Hepatic stellate cell (primary cell): ENCODE data around the gene VWA8.

Experiments used
- DNase-seq: peaks from one replicate; pipeline ENCODE4 v3.0.0; 2011; ENCODE audit warnings: low spot score

VWA8 gene

DNA sequence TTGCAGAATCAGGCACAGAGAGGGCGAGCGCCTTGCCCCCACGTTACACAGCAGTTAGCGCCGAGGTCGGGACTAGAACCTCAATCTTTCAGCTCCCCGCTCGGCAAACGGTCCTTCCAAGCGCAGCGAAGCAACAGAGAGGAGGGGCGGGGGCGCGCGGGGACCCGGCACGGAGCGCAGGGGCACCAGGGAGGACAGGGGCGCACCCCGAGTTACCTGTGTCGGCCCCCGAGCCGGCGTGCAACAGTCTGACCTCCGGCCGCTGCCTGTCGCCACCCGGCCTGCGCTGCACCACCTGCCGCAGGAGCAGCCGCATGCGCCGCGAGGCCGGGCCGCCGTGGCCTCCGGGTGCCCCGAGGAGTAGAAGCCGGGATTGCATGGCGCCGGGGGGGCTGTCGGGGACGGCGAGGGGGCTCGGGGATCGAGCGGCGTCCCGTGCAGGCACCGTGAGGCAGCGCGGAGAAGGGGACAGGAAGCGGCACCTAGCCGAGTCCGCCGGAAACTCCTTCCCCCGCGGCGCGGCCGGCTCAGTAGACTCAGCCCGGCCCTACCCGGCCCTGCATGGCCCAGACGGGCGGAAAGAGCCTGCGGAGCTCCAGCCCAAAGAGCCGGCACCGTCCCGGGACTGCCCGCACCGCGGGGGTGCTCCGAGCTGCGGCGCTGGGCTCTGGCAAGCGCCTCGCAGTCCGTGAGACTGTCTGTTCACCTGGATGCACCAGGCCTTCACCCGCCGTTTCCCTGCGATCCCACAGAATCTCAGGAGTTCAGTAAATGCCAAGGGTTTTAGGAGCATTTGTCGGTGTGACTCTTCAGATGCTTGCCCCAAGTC is at the start of gene VWA8:
VWA8 (minus strand) TSS at position 473 of the 829 bp plus-strand sequence; CDS start at position 379, 94 bp downstream.
- peak; percentile 77 for DNase-seq

DNA sequence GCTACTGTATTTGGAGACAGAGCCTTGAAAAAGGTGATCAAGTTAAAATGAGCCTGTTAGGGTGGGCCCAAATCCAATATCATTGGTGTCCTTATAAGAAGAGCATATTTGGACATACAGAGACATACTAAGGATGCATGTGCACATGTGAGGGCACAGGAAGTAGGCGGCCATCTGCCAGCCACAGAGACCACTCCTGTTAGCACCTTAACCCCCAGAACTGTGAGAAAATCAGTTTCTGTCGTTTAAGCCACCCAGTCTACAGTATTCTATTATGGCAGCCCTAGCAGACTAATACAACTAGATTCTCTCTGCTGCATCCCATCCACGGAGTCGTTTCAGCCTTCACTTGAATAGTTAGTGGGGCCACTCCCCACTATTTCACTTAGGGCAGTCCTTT is 48.1 kb upstream of the VWA8 start:
- DNase-seq: no peak

GRCh38 chr13:42007844-42008243 is 46.9 kb upstream of the VWA8 start:
- DNase-seq: no peak

DNA sequence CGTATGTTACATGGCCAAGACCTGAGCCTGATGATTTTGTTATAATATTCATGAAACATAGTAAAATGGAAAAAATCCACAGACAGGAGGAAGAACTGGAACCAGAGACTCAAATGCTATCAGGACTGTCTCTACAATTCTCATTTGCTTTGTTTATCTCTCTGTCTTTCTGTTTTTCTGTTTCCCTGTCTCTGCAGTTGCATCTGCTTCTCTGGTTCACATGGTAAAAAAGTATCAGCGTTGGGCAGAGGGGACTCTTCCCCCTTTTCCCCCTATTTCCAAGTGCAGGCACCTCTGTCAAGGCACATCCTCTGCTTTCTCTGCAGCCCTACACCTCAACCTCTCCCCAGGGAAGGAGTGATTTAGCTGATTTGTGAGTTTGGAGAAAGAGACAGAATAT is 41.2 kb upstream of the VWA8 start:
- DNase-seq: no peak

DNA sequence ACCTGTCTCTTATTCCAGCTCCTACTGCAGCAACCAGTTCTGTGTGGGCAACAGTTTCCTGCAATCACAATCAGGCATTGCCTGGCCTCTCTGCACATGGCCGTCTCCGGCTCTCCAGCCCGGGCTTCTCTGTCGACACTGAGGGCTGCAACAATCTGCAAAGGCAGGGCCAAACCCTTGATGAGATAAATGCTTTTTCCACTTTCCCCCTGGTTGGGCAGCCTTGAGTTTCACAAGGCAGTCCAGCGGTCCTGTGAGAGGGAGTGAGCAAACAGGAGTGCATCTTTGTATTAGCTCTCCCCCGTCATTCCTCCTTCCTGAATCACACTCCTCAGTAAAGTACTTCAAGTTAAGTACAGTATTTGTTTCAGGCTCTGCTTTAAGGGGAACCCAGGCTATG is 40.7 kb upstream of the VWA8 start:
- peak; percentile 75 for DNase-seq

DNA sequence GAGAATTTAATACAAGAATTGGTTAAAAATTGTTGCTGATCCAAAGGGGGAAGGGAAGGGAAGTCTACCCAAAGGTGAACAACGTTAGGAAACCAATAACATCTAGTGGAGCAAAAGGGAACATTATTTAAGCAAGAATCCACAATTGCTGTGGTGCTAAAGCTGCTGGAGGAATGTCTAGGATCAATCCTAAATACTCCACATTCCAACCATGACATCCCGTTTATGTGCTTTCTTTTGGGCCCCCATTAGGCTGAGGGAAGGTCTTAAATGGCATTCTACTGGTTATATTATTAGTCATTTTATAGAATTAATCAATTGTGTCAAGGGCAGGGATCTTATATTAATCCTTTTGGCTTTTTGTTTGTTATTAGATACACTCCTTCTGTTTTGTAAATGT is 39.9 kb upstream of the VWA8 start:
- no peak for DNase-seq

DNA sequence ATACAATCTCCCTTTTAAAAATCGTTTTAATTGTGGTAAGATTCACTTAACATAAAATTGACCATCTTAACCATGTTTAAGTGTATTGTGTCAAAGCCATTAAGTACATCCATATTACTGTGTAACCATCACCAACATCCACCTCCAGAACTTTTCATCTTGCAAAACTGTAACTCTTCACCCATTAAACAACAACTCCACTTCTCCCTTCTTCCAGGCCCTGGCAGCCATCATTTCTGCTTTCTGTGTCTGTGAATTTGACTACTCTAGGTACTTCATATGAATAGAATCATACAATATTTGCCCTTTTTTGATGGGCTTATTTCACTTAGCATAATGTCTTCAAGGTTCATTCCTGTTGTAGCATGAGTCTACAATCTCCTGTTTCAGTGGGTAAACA is 36.5 kb upstream of the VWA8 start:
- DNase-seq: no peak

GRCh38 chr13:41995946-41996345 is 35.0 kb upstream of the VWA8 start:
- no peak for DNase-seq

DNA sequence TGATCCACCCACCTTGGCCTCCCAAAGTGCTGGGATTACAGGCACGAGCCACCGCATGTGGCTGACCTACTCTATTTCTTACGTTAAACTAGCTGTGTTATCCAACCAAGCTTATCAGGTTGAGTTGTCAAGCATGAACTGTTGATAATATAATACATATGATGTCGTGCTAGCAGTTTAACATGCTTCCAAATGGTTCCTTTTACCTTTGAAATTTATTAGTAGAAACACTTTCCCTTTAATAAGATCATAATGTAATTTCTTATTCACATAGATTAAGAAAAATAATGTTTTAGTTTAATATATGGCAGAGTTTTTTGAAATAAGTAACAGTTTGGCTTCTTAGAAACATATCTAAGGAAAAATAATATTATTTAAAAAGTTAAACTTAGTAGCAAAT is 34.4 kb upstream of the VWA8 start:
- DNase-seq: no peak

GRCh38 chr13:41994696-41995095 is 33.8 kb upstream of the VWA8 start:
- DNase-seq: no peak

DNA sequence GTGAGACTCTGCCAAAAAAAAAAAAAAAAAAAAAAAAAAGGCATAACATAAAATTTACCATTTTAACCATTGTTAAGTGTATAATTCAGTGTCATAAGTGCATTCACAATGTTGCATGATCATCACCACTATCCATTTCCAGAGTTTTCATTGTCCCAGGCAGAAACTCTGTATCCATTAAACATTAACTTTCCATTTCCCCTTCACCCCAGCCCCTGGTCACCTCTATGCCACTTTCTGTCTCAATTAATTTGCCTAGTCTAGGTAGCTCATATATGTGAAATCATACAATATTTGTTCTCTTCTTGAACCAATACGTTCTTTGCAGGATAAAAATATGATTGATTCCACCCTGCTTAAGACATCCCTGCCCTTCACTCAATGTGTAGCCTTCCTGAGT is 31.0 kb upstream of the VWA8 start:
- no peak for DNase-seq

GRCh38 chr13:41988244-41988643 is 27.3 kb upstream of the VWA8 start:
- DNase-seq: no peak

- DNase-seq: no peak
Observed at GRCh38 chr13:41985788-41986508, 25.0 kb upstream of the VWA8 start.

DNA sequence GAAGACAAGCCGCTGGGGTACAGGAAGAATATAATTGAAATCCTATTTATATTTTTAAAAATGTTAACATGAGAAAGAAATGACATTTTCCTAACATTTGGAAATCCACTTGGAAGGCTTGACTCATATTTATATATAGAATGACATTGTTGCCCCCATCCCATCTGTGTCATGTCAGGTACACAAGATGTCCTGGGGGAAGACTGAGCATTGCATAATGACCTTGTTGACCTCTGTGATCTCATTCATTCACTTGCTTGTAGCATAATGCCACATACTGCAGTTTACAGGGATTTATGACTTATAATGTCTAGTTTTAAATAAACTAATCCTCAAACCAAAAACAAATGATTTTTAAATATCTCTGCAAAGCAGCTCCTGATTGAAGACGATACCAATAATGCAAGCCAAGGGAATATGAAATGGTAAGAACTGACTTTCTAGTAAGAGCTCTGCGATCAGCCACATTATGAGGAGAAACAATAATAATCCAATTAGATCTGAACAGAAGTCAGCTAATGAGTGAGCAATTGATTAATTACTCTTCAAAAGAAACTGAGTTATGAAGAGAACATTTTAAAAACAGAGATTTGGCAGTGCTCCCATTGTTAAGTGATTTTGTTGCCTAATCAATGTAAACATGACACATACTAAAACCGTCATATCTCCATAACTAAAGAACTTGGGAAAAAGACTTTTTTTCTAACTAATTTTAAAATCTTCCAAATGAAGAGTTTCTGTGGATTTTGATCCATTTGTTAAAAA is 21.2 kb upstream of the VWA8 start:
- no peak for DNase-seq

GRCh38 chr13:41978007-41978406 is 17.1 kb upstream of the VWA8 start:
- no peak for DNase-seq

GRCh38 chr13:41976476-41976875 is 15.6 kb upstream of the VWA8 start:
- DNase-seq: no peak

DNA sequence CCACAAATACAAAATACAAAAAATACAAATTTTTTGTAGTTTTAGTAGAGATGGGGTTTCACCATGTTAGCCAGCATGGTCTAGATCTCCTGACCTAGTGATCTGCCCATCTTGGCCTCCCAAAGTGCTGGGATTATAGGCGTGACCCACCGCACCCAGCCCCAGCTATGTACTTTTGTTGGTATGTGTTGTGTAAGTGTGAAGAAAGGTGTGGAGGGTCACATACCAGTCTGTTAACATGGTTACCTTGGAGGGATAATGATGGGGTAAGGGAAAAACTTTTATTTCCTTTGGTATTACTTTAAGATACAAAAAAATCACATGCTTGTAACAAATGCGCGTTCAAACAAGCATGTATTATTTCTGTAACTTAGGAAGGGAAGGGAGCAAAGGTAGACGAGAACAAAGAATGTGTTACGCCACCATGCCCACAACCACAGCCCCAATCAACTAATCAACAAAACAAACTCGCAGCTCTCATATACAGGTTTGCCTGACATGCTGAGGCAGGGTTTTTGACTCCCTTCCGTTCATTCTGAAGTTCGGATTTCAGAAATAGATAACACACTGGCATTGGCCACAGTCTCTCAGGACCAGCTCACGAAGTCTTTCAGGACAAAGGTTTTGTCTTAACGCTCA is 13.5 kb upstream of the VWA8 start:
- no peak for DNase-seq

GRCh38 chr13:41973247-41973741 is 12.4 kb upstream of the VWA8 start:
- DNase-seq: no peak

DNA sequence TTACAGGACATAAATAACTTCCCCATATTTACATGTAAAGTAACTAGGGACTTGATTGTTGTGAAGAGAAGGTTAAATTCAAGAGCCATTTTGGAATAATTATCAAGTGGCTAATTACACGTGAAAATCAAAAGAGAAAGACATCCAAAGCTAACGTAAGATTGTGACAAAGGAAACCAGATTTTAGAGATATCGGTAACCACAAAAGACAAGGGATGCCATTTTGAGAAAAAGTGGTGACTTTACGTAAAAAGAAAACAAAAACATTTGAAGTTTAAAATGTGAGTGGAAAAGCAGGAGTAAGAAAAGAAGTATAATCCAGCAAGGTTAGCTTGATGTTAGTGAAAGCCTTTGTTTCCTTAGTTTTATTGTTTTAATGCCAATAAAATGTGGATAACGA is 10.9 kb upstream of the VWA8 start:
- DNase-seq: no peak

DNA sequence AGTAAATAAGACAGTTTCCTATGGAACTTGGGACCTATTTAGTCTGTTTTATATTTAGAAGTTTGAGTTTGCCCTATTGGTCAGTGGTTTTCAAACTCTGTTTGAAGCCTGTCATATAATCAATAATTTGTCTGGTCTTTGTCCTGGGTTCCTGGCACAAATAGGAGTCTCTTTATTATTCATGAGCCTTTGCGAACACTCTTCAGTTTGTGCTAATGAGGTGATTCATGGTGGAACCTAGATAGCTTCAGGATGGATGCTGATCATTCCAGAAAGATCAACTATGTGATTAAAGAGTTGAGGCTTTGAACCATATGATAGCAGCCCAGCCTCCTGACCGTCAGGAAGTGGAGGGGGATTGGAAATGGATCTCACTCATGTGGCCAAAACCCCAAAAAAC is 10.0 kb upstream of the VWA8 start:
- DNase-seq: no peak

- no peak for DNase-seq
Observed at GRCh38 chr13:41970022-41970421, 9.1 kb upstream of the VWA8 start.

- DNase-seq: no peak
Observed at GRCh38 chr13:41969072-41969471, 8.2 kb upstream of the VWA8 start.
